ENCODE data around the gene BTBD16.

The BTBD16 gene

DNA sequence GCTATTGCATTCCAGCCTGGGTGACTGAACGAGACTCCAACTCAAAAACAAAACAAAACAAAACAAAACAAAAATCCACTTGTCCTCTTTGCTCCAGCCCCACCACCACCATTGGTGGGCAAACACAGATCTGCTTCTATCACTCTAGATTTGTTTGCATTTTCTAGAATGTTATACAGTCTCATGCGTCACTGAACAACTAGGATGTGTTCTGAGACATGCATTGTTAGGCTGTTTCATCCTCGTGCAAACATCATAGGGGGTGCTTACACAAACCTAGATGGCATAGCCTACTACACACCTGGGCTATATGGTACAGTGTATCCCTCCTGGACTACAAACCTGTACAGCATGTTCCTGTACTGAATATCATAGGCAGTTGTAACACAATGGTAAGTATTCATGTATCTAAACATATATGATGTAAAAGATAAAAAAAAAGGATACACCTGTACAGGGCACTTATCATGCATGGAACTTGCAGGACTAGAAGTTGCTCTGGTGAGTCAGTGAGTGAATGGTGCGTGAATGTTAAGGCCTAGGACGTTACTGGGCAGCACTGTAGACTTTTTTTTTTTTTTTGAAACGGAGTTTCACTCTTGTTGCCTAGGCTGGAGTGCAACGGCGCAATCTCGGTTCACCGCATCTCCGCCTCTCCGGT is 45.3 kb downstream of the BTBD16 start:
- DNase-seq (ENCODE audit: low read depth) = no peak

DNA sequence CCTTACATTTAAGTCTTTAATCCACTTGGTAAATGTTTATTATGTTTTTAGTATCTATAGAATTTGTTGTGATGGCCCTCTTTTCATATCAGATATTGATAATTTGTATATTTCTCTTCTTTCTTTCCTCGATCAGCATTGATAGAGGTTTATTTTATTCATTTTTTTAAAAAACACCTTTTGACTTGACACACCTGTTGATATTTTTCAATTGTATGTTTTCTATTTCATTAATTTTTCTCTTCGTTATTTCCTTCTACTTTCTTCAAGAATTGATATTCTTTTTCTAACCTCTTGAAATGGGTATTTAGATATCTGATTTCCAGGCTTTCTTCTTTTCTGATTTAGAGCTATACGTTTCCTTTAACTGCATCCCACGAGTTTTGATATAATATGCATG is 50.9 kb downstream of the BTBD16 start:
- DNase-seq (ENCODE audit: low read depth) = no peak

DNA sequence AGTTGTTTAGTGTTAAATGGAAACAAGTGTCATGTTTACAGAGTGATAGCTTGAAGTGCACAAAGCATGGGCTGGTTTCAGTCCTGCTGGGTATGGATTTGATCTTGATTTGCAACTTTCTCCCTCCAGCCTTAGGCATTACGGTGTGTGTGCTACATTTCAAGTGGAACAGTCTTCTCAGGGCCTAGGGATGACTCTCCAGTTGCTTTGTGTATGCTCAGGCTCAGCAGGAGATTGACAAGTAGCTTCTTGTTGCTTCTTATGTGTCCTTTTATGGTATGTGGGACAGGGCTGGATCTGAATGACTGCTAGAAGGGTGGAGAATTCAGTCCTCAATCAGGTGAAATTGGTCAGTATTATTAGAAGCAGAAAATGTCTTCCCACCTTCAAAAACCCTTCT is 52.1 kb downstream of the BTBD16 start:
- no peak for DNase-seq (ENCODE audit: low read depth)

DNA sequence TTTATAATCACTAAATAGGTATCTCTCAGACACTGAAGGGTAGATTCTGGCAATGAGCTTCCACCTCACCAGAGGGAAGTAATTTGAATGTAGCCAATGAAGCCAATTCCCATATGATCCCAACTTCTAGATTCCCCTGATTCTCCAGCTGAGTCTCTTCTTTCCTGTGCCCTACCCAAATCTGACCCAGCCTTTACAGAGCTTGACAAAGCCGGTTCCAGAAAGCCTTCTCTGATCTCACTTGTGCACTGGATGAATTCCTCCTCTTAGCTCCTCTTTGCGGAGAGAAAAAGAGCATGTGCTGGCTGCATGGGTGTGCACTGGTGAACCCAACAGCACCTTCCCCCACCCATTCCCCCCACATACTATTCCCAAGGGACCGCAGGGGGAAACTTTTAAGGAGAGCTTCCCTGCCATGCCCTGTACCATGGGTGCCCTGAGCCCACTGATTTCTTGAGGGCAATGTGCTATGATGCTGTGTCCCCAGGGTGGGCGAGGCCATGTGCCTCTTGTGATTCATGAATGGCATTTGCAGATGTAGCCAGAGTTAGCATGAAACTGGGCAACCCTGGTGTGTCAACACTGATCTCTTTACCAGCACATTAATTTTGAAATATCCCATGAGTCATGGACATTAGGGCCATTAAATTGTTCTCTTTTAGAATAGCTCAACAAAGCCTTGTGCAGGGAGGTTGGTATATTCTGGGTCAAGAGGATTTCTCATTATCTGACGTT is 53.0 kb downstream of the BTBD16 start:
- DNase-seq (ENCODE audit: low read depth) = no peak

DNA sequence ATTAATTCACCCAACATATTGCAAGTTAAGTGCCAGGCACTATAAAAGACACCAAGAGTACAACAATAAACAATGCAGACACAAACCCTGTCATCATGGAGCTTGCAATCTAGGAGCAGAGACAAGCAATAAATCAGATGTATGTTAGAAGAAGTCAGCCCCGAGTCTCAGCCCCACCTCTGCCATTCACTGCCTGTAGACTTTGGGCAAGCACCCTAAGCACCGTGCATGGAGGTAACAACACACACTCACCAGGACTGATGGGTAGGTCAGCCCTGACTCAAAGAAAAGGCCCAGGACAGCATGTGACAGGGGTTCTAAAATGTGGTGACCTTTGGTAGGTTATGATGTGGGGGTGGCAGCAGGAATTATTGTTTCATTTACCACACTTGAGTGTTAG is 54.1 kb downstream of the BTBD16 start:
- no peak for DNase-seq (ENCODE audit: low read depth)

DNA sequence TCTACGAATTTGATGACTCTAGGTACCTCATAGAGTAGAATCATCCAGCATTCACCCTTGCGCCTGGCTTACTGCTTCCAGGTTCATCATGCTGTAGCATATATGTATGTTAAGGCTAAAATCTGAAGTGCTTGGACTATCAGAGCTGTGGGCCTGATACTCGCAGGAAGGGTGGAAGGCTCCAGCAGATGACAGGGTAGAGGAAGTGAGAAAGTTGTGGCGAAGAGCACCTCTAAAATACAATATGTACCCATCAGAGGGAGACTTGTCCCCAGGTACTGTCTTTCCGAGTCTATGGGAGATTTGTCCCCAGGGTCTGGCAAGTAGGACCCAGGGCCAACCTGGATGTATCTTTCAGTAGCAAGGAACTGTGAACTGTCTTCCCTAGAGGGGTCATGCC is 55.3 kb downstream of the BTBD16 start:
- no peak for DNase-seq (ENCODE audit: low read depth)

DNA sequence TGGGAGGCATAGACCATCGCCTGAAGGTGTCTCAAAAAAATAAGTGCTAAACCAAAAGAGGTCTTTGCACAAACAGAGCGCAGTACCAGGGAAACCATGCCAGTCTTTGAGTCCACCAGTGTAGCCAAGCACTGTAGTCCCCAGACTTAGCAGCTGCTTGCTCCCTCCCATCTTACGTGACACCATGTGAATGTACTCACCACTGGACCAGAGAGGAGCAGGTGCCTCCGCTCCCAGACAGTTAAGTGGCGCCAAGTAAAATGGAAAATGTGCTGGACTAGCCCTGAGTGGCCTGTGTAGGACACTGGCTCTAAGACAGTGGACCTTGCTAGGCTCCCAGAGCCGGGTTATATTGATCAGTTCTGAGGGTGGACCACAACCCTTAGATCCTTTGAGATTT is 55.7 kb downstream of the BTBD16 start:
- no peak for DNase-seq (ENCODE audit: low read depth)

DNA sequence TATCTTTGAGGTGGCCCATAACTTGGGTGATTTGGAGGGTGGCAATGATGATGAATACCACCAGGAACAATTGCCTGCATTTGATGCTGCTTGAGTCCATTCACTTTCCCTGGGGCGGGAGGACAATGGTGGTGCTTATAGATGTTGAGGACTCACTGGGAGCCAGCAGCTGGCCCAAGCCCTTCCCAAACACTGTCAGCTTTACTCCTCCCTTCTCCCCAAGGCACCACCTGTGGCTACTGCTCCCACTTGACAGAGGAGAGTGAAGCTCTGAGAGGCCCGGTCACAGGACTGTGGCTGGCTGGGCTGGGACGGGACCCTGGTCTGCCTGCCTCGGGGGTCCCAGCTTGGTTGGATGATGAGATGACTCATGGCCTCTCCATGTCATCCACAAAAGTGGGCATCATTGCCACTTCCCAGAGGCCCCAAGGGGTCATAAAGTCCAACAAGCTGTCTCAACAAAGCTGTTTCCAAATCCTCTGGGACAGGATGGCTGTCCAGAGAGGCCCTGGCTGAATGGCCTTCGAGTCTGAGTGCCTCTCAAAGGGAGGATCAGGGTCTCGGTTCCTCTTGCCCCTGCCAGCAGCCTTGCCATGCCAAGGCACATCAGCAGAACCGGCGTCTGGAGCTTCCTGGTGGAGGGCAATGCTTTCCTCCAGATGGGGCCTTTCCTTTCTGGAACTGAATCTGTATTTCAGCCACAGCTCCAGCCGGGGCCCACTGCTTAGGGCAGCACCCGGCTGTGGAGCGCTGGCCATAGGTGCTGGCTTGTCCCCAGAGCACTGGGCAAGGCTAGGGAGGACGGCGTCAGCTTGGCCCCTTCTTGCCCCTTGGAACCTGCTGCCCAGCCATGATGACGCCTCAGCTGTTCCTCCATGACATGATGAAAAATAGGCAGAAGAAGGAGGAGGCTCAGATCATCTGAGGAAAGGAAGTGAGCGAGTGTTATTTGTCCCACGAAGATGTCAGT is 56.4 kb downstream of the BTBD16 start:
- DNase-seq (ENCODE audit: low read depth) = no peak

DNA sequence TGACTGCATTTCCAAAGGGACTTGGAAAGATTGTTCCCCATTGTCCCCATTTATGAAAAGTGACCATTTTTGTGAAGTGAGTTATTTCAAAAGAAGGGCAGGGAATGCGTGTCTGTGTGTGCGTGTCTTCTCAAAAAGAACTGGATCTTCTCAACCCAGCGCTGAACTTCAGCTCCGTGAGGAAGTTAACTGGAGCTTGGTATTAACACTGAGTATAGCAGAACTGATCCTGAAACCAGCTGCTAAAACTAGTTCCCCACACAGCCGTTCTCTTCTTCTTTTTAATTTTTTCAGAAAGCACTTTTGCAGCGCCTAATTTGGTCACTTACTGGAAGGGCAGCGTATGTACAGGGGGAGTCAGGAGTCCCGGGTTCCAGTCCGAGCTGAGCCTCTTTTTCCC is 57.6 kb downstream of the BTBD16 start:
- no peak for DNase-seq (ENCODE audit: low read depth)

DNA sequence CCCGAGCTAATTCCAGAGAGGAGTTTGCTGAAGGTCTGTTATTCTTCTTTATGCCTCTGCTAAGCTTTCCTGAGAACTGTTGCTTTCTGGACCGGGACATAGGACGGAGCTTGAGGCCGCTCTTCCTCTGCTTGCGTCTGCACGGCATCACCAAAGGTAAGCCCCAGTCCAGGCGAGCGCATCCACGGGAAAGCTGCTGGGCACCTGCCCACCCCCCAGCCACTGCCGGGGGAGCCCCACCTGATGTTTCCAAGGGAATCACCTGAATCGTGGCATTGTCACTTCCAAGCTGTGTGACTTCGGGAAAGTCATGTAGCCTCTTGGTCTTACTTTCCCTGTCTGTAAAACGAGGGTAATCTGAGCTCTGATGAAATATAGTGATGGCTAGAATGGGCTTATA is 58.3 kb downstream of the BTBD16 start:
- DNase-seq (ENCODE audit: low read depth) = no peak

DNA sequence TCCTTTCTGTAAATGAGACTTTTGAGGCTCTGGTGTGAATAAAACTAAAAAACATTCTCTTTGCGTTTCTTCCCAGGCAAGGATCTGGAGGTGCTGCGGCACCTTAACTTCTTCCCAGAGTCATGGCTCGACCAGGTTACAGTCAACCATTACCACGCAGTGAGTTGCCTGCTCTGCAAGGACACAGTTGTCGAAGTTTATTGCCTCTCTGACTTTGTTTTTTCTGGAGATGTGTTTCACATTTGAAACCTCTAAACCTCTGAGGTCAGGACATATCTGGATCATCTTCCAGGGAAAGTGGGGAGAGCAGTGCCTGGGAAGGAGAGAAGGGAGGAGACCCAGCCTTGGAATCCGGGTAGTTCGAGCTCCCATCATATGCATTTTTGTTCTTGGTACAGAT is 60.0 kb downstream of the BTBD16 start:
- no peak for DNase-seq (ENCODE audit: low read depth)

DNA sequence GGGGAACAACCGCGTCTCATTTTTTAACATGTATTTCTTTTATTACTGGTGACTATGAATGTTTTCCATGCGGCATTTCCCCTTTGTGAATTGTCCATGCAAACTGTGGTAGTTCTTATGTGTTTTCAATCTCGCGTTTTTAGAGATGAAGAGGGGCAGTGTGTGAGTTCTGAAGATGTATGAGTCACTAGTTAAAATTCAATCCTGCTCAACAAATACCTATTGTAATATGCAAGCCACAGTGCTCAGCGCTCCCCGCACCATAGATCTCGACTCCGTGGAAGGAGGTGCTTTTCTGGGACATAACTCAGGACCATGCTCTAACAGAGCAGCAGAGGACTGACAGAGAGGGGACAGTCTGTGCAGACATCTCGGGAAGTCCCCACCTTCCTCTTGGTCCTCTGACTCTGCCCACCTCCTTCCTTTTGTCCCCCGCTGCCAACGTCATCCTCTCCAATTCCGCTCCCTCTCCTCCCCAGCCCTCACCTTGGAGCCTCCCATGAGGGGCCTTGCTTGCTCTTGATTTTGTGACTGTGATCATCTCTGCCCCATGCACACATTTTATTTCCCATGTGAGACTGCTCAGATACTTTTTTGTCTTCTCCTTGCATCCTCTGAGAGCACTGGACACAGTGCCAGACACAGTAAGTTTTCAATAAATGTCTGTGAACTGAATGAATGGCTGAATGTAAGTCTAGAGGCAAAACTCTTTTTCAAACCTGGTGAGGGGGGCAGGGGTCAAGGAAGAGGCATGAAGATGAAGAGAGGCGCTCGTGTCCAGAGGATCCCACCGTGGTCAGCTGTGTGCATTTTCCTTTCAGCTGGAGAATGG is 60.7 kb downstream of the BTBD16 start:
- no peak for DNase-seq (ENCODE audit: low read depth)

DNA sequence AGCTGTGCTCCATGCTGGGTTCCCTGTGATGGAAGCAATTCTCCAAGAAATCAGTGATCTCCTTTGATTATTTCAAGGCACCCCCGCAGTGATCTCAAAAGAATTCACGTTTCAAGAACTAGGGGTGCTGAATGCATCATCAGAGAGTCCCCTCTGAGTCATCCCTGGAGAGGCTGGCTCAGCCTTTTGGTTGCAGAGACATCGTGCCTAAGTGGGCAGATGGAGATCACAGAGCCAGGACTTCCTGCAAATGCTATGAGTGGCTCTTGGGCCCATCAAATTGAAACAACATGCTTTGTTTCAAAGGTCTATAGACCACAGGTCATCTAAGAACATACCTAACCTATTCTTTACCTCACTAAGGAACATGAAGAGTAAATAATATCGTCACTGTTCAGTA is 61.9 kb downstream of the BTBD16 start:
- DNase-seq (ENCODE audit: low read depth) = no peak

DNA sequence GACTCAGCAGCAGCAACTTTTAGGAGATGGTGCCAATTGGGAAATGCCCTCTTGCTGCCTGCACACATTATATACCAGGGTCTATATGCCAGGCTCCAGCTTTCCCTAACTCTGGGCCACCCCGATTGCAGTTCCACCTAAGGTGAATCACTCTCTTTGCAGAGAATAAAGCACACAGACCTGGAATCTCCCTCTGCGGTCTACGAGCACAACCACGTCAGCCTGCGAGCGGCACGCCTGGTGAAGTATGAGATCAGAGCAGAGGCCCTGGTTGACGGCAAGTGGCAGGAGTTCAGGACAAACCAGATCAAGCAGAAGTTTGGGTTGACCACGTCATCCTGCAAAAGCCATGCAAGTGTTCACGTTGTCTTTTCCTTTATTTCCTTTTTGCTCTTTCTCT is 65.2 kb downstream of the BTBD16 start:
- no peak for DNase-seq (ENCODE audit: low read depth)

DNA sequence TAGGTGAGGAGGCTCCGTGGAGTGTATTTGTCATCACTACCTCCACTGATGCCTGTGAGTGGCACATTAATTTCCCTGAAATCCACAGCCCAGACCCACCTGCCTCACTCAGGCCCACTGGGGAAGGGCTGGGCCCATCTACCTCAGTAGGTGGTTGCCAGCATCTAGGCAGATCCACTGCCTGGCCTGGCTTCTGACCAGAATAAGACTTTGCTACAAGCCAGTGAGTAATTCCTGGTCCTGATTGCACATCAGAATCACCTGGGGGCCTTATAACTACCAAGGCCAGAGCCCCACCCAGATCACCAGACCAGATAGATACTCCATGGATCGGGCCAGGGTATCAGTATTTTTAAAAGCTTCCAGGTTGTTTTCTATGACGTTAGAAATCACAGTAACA is 65.9 kb downstream of the BTBD16 start:
- DNase-seq (ENCODE audit: low read depth) = no peak

DNA sequence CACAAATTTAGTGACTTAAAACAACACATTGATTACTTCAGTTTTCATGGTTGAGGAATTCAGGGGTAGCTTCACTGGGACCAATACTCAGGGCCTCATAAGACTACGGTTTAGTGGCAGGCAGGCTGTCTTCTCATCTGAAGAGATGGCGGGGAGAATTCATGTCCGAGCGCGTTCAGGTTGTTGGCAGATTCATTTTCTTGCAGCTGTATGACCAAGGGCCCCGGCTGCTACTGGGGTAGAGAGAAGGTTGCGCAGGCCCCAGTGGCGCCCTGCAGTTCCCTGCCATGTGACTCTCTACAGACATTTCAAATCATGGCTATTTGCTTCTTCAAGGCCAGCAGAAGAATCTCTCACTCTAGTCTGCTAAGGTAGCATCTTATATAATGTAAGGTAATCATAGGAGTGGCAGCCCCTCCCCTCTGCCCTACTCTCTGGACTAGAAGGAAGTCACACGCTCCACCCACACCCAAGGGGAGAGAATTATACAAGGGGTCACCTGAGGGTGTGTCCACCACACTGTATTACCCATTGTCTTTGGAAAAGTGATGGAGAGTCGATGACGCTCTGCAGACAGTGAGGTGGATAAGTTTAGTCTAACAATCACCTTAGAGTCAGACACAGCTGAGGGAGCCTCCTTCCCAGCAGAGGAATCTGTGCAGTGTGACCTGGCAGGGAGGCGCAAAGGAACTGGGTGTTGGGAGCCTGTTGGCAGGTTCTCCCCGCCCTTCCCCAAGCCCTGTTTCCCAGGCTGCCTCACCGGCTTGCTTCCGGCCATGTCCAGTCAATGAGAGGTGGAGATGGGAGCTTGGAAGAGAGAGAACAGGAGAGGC is 67.7 kb downstream of the BTBD16 start:
- DNase-seq (ENCODE audit: low read depth) = no peak

DNA sequence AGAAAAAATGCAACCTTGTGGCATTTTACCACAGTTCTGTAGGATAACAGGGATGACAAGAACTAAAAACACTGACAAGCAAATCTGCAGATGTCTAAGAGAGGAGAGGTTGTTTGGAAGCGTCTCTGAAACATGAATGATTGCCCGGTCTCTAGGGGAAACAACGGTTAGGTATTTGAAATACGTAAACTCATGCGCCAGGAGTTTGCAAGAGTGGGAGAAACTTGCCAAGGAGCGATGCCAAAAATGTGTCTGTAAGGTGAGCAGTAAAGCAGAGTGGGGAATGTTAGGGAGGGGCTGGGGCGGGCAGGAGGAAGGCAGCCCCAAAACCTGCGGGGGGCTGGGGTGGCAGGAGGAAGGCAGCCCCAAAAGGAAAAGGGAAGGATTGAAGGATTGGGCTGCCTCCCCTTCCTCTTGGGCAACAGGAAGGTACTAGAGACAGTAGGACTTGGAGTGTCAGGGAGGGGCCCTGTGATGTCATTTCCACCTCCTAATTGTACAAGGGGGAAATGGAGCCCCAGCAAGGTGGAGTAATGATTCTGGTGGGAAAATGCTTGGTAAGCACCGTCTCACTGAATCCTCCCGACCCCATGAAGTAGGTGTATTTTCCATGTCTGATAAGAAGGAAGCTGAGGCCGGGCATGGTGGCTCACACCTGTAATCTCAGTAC is 70.2 kb downstream of the BTBD16 start:
- DNase-seq (ENCODE audit: low read depth) = no peak

DNA sequence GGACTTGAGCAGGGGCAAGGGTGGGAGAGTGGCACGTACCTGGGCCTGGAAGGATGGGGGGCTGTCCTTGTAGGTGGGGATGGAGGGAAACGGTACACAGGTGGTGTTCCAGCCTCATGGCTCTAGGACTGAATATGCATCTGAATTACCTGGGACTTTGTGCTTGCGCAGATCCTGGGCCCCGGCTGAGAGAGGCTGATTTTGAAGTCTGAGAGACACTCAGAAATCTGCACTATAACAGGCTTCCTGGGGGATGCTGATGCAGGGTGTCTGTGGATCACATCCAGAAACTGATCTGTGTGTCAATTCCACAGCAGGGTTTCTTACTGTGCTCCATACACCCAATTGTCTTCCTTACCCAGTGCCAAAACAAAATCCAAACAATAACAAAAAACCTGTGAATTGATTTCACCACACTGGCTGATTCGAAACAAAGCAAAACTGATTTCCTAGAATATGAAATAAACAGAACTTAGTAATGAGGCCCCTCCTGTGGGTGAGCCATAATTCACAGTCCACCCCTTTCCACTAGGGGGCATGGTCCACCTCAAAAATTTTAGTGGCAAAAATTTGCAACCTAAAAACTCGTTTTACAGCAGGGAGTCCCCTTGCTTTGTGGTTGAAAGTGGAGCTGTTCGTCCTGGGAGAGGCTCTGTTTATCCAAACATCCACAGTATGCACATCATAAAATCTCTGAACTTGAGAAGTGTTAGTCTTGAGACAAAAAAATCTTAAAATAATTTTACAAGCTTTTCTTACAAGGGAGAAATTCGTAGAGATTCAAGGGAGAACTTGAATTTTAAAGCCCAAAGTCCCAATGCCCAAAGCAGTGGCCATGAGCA is 71.4 kb downstream of the BTBD16 start:
- DNase-seq (ENCODE audit: low read depth) = peak; percentile 11

DNA sequence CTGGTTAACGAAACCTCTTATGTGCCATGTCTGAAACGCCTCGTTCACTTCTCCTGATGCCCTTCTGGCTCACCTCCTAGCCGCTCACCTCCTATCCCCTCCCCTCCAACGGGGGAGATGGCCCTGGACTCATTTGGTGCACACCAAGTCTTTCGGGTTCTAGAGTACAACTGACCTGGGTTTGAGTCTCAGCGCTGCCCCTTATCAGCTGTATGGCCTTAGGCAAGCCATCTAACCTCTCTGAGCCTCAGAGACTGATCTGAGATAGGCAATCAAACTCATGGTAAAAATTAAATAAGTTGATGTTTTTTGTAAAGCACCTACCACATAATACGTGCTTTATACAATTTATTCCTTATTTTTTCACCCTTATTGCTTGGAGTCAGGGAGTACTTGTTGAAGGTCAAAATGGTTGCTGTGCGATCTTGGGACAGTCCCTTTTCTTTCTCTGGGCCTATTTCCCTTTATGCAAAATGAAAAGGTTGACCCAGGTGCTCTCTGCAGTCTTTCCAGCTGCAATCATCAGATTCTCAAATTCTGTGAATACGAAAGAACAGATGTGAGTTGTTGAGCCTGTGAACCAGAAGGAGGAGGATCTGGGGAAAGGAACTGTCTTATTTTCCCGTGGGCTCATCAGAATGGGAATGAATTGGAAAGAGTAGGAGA is 72.2 kb downstream of the BTBD16 start:
- DNase-seq (ENCODE audit: low read depth) = no peak
